Measurements from ENCODE around the gene MMAB. TPM values are rescaled to one million over a fixed set of nuclear protein-coding genes. Genes with fewer than 3 reads are reported as not detected.

MMAB gene
- total RNA-seq, 4 donors from 2014 or later = 4.4 to 18.7 (median 11.9) TPM

DNA sequence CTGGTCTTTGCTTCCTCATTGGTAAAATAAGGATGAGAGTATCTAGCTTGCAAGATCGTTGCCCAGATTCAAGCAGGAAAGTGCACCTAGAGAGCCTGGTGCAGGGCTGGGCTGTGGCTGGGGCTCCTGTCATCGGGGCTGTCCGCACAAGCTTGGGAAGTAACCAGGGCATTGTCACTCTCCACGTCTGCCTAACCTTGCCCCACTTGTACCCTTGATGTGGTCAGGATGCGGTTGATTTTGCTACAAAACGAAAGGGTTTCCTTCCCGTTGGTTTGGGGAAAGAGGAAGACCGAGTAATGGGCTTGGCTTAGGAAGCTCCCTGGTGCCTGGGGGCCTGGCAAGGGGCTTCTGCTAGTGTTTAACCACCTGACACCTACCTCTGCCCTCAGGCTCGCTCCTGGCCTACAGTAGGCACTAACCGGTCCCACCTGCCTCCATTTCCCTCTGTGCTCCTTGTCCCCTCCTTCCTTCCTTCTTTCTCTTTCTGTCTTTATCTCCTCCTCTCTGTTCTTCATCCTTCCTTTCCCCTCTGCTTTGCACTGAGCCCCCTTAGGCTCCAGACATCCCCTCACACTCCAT, 22.1 kb upstream of the MMAB start:
- 69 to 85% methylated on average over 6 to 10 of the region's 10 CpGs for WGBS, 2 donors (ENCODE audit: low coverage in 1 of 2)
- H3K36me3 ChIP-seq = peaks cover 0 to 5% (median 0%) of the 10 kb centered on the region in 4 donors
- H3K4me3 ChIP-seq = no peak overlapping the region
- H3K27ac ChIP-seq = no peak overlapping the region
- TF ChIP-seq CTCF (IDR thresholded peaks at IDR 0.05) (no peak), POLR2AphosphoS5 (IDR thresholded peaks at IDR 0.05) (no peak), POLR2A (IDR thresholded peaks at IDR 0.05) (no peak), EP300 (IDR thresholded peaks at IDR 0.05; ENCODE audit: low read depth) (no peak)
- intact Hi-C loops (cut with DNase I; ENCODE audit: low total_unique reads) (no loop called here), in situ Hi-C loops (cut with MboI; ENCODE audit: low pct_ligation_motif_present in 1 of 4, low pct_unique_long_range_greater_than_20kb in 1 of 4, low sequenced_read_pairs in 3 of 4) (no loop called here)
- DNase-seq = no peak
- peaks cover 2 to 6% (median 3%) of the 10 kb centered on the region in 4 donors for H3K4me1 ChIP-seq
- no peaks in the 10 kb centered on the region for H3K27me3 ChIP-seq
- H3K9me3 ChIP-seq = no peaks in the 10 kb centered on the region

GRCh38 chr12:109594556-109595317, 21.4 kb upstream of the MMAB start:
- no peak for TF ChIP-seq POLR2AphosphoS5 (IDR thresholded peaks at IDR 0.05)
- TF ChIP-seq CTCF (IDR thresholded peaks at IDR 0.05) = no peak
- TF ChIP-seq POLR2A (IDR thresholded peaks at IDR 0.05) = no peak
- no peak for TF ChIP-seq EP300 (IDR thresholded peaks at IDR 0.05; ENCODE audit: low read depth)
- peaks cover 0 to 5% (median 0%) of the 10 kb centered on the region in 4 donors for H3K36me3 ChIP-seq

DNA sequence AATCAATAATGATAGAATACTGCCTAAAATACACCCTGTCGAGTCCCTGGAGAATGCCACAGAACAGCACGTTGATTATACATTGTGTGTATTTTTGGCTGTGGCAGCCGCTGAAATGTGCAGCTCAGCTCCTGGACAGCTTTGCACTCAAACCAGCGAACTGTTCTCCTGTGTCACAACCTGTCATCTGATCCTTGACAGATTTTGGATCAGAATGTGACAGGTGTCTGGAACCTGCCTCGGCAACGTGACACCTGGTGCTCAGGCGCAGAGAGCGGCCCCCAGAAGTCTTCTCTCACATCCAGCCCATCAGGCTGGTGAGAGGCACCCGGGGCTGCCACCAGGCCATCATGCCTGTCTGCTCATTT, 19.6 kb upstream of the MMAB start:
- in situ Hi-C loops (cut with MboI; ENCODE audit: low pct_ligation_motif_present in 1 of 4, low pct_unique_long_range_greater_than_20kb in 1 of 4, low sequenced_read_pairs in 3 of 4) = loop anchor here in 2 of 4 donors (5.0 kb wide), 2 partner anchors 179 to 184 kb away; no protein-coding TSS in a partner anchor
- 93% methylated on average over 9 of the region's 9 CpGs; no CpG with 5 or more reads in 1 of the 2 donors for WGBS, 2 donors (ENCODE audit: low coverage in 1 of 2)
- H3K9me3 ChIP-seq = no peaks in the 10 kb centered on the region
- DNase-seq = no peak
- intact Hi-C loops (cut with DNase I; ENCODE audit: low total_unique reads) = no loop called here
- peaks cover under 1 to 2% (median 2%) of the 10 kb centered on the region in 4 donors for H3K4me1 ChIP-seq
- H3K36me3 ChIP-seq = peaks cover 0 to 5% (median 0%) of the 10 kb centered on the region in 4 donors
- TF ChIP-seq POLR2A (IDR thresholded peaks at IDR 0.05) (no peak), CTCF (IDR thresholded peaks at IDR 0.05) (no peak), POLR2AphosphoS5 (IDR thresholded peaks at IDR 0.05) (no peak), EP300 (IDR thresholded peaks at IDR 0.05; ENCODE audit: low read depth) (no peak)
- no peak overlapping the region for H3K4me3 ChIP-seq
- no peak overlapping the region for H3K27ac ChIP-seq
- no peaks in the 10 kb centered on the region for H3K27me3 ChIP-seq

More at GRCh38 chr12:109594556-109595317, 21.4 kb upstream of the MMAB start:
- H3K9me3 ChIP-seq = no peaks in the 10 kb centered on the region
- no peak overlapping the region for H3K27ac ChIP-seq
- H3K27me3 ChIP-seq = no peaks in the 10 kb centered on the region
- no peak for DNase-seq
- in situ Hi-C loops (cut with MboI; ENCODE audit: low pct_ligation_motif_present in 1 of 4, low pct_unique_long_range_greater_than_20kb in 1 of 4, low sequenced_read_pairs in 3 of 4) (loop anchor here in 2 of 4 donors (5.0 kb wide), 2 partner anchors 178 to 183 kb away; no protein-coding TSS in a partner anchor), intact Hi-C loops (cut with DNase I; ENCODE audit: low total_unique reads) (no loop called here)
- 91% methylated on average over 4 to 11 of the region's 15 CpGs for WGBS, 2 donors (ENCODE audit: low coverage in 1 of 2)
- peaks cover 2 to 6% (median 3%) of the 10 kb centered on the region in 4 donors for H3K4me1 ChIP-seq
- H3K4me3 ChIP-seq = no peak overlapping the region

GRCh38 chr12:109592195-109592904, 19.0 kb upstream of the MMAB start:
- in situ Hi-C loops (cut with MboI; ENCODE audit: low pct_ligation_motif_present in 1 of 4, low pct_unique_long_range_greater_than_20kb in 1 of 4, low sequenced_read_pairs in 3 of 4) = loop anchor here in 2 of 4 donors (5.0 kb wide), 2 partner anchors 180 to 185 kb away; no protein-coding TSS in a partner anchor
- peaks cover 0 to 5% (median 0%) of the 10 kb centered on the region in 4 donors for H3K36me3 ChIP-seq
- H3K4me3 ChIP-seq = no peak overlapping the region
- no peak for DNase-seq
- intact Hi-C loops (cut with DNase I; ENCODE audit: low total_unique reads) = no loop called here
- H3K27ac ChIP-seq = no peak overlapping the region
- no peaks in the 10 kb centered on the region for H3K4me1 ChIP-seq
- 92 to 100% methylated on average over 1 to 19 of the region's 19 CpGs for WGBS, 2 donors (ENCODE audit: low coverage in 1 of 2)
- no peaks in the 10 kb centered on the region for H3K9me3 ChIP-seq
- H3K27me3 ChIP-seq = no peaks in the 10 kb centered on the region
- TF ChIP-seq POLR2A (IDR thresholded peaks at IDR 0.05) = no peak
- no peak for TF ChIP-seq CTCF (IDR thresholded peaks at IDR 0.05)
- no peak for TF ChIP-seq EP300 (IDR thresholded peaks at IDR 0.05; ENCODE audit: low read depth)
- no peak for TF ChIP-seq POLR2AphosphoS5 (IDR thresholded peaks at IDR 0.05)

Measured in transverse colon (tissue), 4 donors.